Activated CD8-positive, alpha-beta memory T cell treated with anti-CD3 and anti-CD28 coated beads, Interleukin-2, amount 10 ng/mL, durations not matched to agents 7 days and 5 days (primary cell): ENCODE data around the gene MAP3K5. TPM values are rescaled to one million over a fixed set of nuclear protein-coding genes. Genes with fewer than 3 reads are reported as not detected.

ENCODE experiments used
- ATAC-seq: fragments of 150-1000 bp; cut with Tn5 transposase; one replicate; pipeline ENCODE4 v1.10.0; 2021; ENCODE audit warnings: moderate library complexity
- CTCF ChIA-PET: fragments of 350-600 bp; sonication (Branson Sonifier 250); formaldehyde crosslinking; loops from one replicate; lab custom pipeline; 2021; ENCODE audit warnings: antibody characterized with exemption; lab: Charles Lee
- DNase-seq: peaks from one replicate; pipeline ENCODE4 v3.0.0-alpha.2; 2020
- H3K27ac Mint-ChIP-seq: one replicate; pipeline ENCODE4 v1.8.0; 2021; ENCODE audit warnings: mild to moderate bottlenecking, mixed read lengths
- H3K27me3 Mint-ChIP-seq: one replicate; pipeline ENCODE4 v1.8.0; 2021; ENCODE audit warnings: mixed read lengths
- H3K36me3 Mint-ChIP-seq: one replicate; pipeline ENCODE4 v1.8.0; 2021; ENCODE audit warnings: mild to moderate bottlenecking, mixed read lengths
- H3K4me1 Mint-ChIP-seq: one replicate; pipeline ENCODE4 v1.8.0; 2021; ENCODE audit warnings: mixed read lengths
- H3K4me3 Mint-ChIP-seq: one replicate; pipeline ENCODE4 v1.8.0; 2021; ENCODE audit warnings: mild to moderate bottlenecking, moderate library complexity, mixed read lengths
- H3K9me3 Mint-ChIP-seq: one replicate; pipeline ENCODE4 v1.8.0; 2022; ENCODE audit warnings: low read depth, mixed read lengths
- total RNA-seq, 2 experiments: library from RNA; stranded (reverse); gene quantifications; one replicate each; pipeline ENCODE4 v1.2.3, GENCODE V29; 2021

The MAP3K5 gene
- total RNA-seq, 2 experiments from 2014 or later: 18.3 to 21.7 TPM

GRCh38 chr6:136541395-136541794 lies 250.9 kb downstream of the MAP3K5 start:
- H3K9me3 Mint-ChIP-seq: no peaks in the 10 kb centered on the region
- peaks cover 39% of the 10 kb centered on the region for H3K27me3 Mint-ChIP-seq
- no peak overlapping the region for H3K27ac Mint-ChIP-seq
- no peak overlapping the region for H3K4me3 Mint-ChIP-seq
- DNase-seq (no peak), ATAC-seq (no peak)
- H3K4me1 Mint-ChIP-seq: no peaks in the 10 kb centered on the region
- CTCF ChIA-PET: interaction anchor here (1.4 kb wide), 1 partner anchor 11 kb away, joined by 3 read pairs; no protein-coding TSS in a partner anchor
- no peaks in the 10 kb centered on the region for H3K36me3 Mint-ChIP-seq

DNA sequence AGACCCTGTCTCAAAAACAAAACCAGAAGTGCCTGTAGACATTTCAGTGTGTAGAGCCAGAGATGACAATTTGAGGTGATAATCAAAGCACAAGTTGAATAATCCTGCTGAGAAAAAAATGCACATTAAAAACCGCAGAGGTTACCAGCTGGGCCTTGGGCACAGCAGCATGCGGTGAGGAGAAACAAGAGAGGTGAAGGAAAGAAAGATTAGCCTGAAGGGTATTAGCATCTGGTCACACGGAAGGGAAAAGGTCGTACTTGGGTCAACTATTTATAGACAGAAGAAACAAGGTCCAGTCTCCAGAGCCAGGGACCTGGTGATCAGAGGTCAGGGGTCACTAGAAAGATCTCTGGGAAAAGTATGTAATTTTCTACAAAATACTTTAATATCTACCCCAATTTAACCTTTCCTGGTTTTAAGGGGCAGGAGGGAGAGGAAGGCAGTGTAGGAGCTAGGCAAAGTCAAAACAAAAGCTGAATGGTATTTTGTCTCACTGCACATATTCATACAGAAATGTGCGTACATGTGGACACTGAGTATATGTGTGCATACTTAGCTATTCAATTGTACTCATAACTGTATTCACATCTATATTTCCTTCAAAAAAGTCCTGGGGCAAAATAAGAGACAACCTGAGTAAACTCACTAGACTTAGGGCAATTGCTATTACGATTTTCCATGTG lies 252.2 kb downstream of the MAP3K5 start:
- CTCF ChIA-PET: interaction anchor here (1.5 kb wide), 1 partner anchor 10 kb away, joined by 4 read pairs; the partner anchor contains the start of gene MAP7

DNA sequence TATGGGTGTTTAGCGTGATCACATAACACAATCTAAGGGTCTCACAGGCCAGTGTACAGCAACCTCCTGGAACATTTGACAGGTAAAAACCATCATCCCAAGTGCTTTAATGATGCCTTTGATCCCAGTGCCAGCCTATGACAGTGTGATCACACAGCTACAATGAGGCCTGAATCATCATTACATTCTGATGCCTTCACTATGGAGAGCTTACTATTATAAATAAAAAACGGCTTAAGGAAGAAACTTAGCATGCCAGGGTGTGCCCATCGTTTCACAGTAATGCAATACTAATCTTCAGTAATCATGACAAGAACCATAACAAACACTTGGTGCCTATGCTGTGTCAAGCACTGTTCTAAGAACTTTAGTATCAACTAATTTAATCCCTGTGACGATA lies 253.4 kb downstream of the MAP3K5 start:
- ATAC-seq (no peak), DNase-seq (no peak)
- CTCF ChIA-PET: interaction anchor here (0.6 to 1.5 kb wide), 3 partner anchors 8 to 409 kb away, joined by 3 to 4 read pairs (median 4); partner anchors contain the start of gene MAP7
- no peak overlapping the region for H3K4me3 Mint-ChIP-seq
- peaks cover 5% of the 10 kb centered on the region for H3K4me1 Mint-ChIP-seq
- no peak overlapping the region for H3K27ac Mint-ChIP-seq
- H3K27me3 Mint-ChIP-seq: peaks cover 21% of the 10 kb centered on the region
- H3K36me3 Mint-ChIP-seq: no peaks in the 10 kb centered on the region
- H3K9me3 Mint-ChIP-seq: no peaks in the 10 kb centered on the region

More for the DNA sequence above, 252.2 kb downstream of the MAP3K5 start:
- H3K27me3 Mint-ChIP-seq: peaks cover 32% of the 10 kb centered on the region
- no peaks in the 10 kb centered on the region for H3K36me3 Mint-ChIP-seq
- ATAC-seq (no peak), DNase-seq (no peak)
- H3K9me3 Mint-ChIP-seq: no peaks in the 10 kb centered on the region
- no peak overlapping the region for H3K27ac Mint-ChIP-seq
- no peak overlapping the region for H3K4me3 Mint-ChIP-seq
- peaks cover 3% of the 10 kb centered on the region for H3K4me1 Mint-ChIP-seq

DNA sequence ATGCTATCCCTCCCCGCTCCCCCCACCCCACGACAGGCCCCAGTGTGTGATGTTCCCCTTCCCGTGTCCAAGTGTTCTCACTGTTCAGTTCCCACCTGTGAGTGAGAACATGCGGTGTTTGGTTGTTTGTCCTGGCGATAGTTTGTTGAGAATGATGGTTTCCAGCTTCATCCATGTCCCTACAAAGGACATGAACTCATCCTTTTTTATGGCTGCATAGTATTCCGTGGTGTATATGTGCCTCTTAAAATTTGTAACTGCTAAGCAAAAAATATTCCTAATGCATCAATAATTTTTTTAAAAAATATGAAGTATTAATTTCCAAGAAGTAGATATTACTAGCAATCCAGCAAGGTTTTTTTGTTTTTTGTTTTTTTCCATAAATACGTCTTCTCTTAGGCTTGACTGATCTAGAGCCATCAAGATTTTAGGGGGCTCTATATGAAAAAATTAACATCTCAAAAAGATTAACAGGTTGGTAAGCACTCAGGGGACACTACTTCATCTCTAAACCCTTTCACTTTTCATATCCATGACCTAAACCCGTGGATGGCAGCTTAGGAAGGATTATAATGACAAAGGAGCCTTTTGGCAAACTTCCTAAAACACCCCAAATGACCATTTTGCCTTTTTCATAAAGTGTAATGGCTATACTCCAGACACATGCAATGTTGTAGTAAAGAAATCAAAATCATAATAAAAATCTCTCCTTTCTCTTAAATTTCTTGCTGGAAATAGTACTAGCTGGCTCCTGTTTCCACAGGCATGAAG lies 256.2 kb downstream of the MAP3K5 start:
- H3K36me3 Mint-ChIP-seq: no peaks in the 10 kb centered on the region
- H3K27ac Mint-ChIP-seq: no peak overlapping the region

DNA sequence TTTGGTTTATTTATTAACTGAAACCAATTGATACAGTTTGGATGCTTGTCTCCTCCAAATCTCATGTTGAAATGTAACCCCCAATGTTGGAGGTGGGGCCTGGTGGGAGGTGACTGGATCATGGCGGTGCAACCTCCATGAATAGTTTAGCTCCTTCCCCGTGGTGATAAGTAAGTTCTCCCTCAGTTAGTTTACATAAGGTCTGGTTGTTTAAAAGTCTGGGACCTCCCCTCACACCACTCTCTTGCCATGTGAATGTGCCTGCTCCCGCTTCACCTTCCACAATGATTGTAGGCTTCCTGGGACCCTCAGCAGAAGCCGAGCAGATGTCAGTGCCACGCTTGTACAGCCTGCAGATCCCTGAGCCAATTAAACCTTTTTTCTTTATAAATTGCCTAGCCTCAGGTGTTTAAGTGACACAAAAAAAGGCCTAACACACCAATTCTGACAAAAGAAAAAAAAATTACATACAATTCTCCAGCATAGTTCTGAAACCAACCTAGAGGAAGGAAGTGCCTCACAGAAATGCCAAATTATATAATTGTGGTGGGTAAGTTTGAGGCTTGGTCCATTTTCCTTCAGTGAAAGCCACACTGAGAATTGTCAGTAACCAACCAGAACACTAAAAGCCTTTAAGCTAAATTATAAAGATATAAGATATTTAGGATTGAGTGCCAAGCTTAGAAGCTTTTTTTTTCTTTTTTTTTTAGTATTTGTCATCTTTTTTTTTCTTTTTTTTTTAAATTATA lies 257.1 kb downstream of the MAP3K5 start:
- no peaks in the 10 kb centered on the region for H3K36me3 Mint-ChIP-seq
- H3K4me1 Mint-ChIP-seq: peaks cover 5% of the 10 kb centered on the region
- no peaks in the 10 kb centered on the region for H3K9me3 Mint-ChIP-seq
- H3K27ac Mint-ChIP-seq: no peak overlapping the region
- no peak overlapping the region for H3K4me3 Mint-ChIP-seq
- CTCF ChIA-PET: no interaction called here
- H3K27me3 Mint-ChIP-seq: peaks cover 21% of the 10 kb centered on the region
- DNase-seq (no peak), ATAC-seq (no peak)

More for the DNA sequence above, 256.2 kb downstream of the MAP3K5 start:
- H3K4me3 Mint-ChIP-seq: no peak overlapping the region
- no peak for ATAC-seq
- peaks cover 24% of the 10 kb centered on the region for H3K27me3 Mint-ChIP-seq
- H3K9me3 Mint-ChIP-seq: no peaks in the 10 kb centered on the region
- CTCF ChIA-PET: no interaction called here
- no peak for DNase-seq
- H3K4me1 Mint-ChIP-seq: peaks cover 5% of the 10 kb centered on the region

GRCh38 chr6:136534268-136534667 lies 258.0 kb downstream of the MAP3K5 start:
- no peaks in the 10 kb centered on the region for H3K36me3 Mint-ChIP-seq
- H3K27ac Mint-ChIP-seq: no peak overlapping the region
- DNase-seq (no peak), ATAC-seq (no peak)
- no peak overlapping the region for H3K4me3 Mint-ChIP-seq
- peaks cover 20% of the 10 kb centered on the region for H3K27me3 Mint-ChIP-seq
- H3K9me3 Mint-ChIP-seq: no peaks in the 10 kb centered on the region
- CTCF ChIA-PET: no interaction called here
- peaks cover 5% of the 10 kb centered on the region for H3K4me1 Mint-ChIP-seq

DNA sequence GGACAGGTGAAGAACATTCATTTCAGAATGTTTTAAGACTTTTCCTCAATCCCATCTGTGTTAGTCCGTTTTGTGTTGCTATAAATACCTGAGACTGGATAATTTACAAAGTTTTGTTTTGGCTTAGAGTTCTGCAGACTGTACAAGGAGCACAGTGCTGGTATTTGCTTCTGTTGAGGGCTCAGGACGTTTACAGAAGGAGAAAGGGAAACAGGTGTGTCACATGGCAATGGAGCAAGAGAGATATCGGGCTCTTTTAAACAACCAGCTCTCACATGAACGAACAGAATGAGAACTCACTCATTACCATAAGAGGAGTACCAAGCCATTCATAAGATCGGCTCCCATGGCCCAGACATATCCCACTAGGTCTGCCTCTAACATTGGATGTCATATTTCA lies 258.8 kb downstream of the MAP3K5 start:
- CTCF ChIA-PET: no interaction called here
- ATAC-seq: no peak
- no peak for DNase-seq
- H3K27me3 Mint-ChIP-seq: peaks cover 22% of the 10 kb centered on the region
- no peaks in the 10 kb centered on the region for H3K9me3 Mint-ChIP-seq
- no peaks in the 10 kb centered on the region for H3K36me3 Mint-ChIP-seq
- peaks cover 5% of the 10 kb centered on the region for H3K4me1 Mint-ChIP-seq
- no peak overlapping the region for H3K4me3 Mint-ChIP-seq
- H3K27ac Mint-ChIP-seq: no peak overlapping the region

- H3K27me3 Mint-ChIP-seq: peaks cover 29% of the 10 kb centered on the region
- H3K4me1 Mint-ChIP-seq: peaks cover 8% of the 10 kb centered on the region
- no peak overlapping the region for H3K27ac Mint-ChIP-seq
- DNase-seq: no peak
- no peaks in the 10 kb centered on the region for H3K9me3 Mint-ChIP-seq
- no peak overlapping the region for H3K4me3 Mint-ChIP-seq
- ATAC-seq: no peak
- H3K36me3 Mint-ChIP-seq: no peaks in the 10 kb centered on the region
- CTCF ChIA-PET: interaction anchor here (0.9 kb wide), 1 partner anchor 18 kb away, joined by 3 read pairs; the partner anchor contains the start of gene MAP7
Observed at GRCh38 chr6:136532030-136532429, 260.2 kb downstream of the MAP3K5 start.

- Mint-ChIP-seq H3K4me1 (peaks cover 19% of the 10 kb centered on the region), H3K27ac (no peak overlapping the region), H3K4me3 (no peak overlapping the region), H3K36me3 (no peaks in the 10 kb centered on the region), H3K9me3 (no peaks in the 10 kb centered on the region), H3K27me3 (peaks cover 39% of the 10 kb centered on the region)
- ATAC-seq (no peak), DNase-seq (no peak)
- CTCF ChIA-PET: no interaction called here
Observed at GRCh38 chr6:136529710-136530109, 262.6 kb downstream of the MAP3K5 start.

DNA sequence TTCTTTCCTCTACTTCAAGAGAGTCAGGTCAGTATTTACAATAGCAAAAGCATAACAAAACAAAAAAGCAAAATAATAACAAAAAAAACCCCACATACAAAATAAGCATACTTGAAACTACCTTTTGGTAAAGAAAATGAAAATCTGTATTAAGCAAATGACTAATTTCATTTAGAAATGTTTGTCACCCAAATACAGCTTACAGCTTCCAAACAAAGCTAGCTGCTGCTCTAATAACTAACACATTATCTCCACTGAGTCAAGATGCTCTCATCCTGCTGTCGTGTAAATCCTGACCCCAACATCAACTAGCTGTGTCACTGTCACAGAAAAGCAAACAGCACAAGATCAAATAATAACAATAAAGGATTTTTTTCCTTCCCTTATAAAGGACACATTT lies 263.8 kb downstream of the MAP3K5 start:
- H3K4me1 Mint-ChIP-seq: peaks cover 19% of the 10 kb centered on the region
- H3K36me3 Mint-ChIP-seq: no peaks in the 10 kb centered on the region
- CTCF ChIA-PET: interaction anchor here (1.1 kb wide), 1 partner anchor 19 kb away, joined by 3 read pairs; no protein-coding TSS in a partner anchor
- no peaks in the 10 kb centered on the region for H3K9me3 Mint-ChIP-seq
- H3K27ac Mint-ChIP-seq: no peak overlapping the region
- H3K27me3 Mint-ChIP-seq: peaks cover 39% of the 10 kb centered on the region
- no peak overlapping the region for H3K4me3 Mint-ChIP-seq
- no peak for ATAC-seq
- no peak for DNase-seq

DNA sequence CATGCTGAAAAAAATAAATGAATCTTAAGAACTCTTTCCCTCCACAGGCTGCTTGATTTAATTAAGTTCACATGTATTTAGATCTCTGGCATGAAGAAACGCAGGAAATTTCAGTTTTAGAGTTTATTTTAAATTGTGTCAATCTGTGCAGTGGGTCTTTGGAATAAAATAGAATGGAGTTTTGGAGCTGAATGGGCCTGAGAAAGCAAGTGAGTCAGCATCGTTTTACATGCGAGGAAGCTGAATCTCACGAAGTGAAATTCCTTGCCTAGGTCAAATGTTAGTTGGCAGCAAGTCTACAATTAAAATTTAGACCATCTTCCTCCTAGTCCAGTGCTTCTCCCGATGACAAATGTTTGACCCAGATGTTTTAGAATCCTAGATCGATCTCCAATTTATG lies 264.4 kb downstream of the MAP3K5 start:
- Mint-ChIP-seq H3K9me3 (no peaks in the 10 kb centered on the region), H3K27me3 (peaks cover 35% of the 10 kb centered on the region), H3K4me3 (no peak overlapping the region), H3K27ac (no peak overlapping the region), H3K4me1 (peaks cover 19% of the 10 kb centered on the region), H3K36me3 (no peaks in the 10 kb centered on the region)
- DNase-seq (no peak), ATAC-seq (no peak)
- CTCF ChIA-PET: interaction anchor here (1.1 kb wide), 1 partner anchor 20 kb away, joined by 3 read pairs; no protein-coding TSS in a partner anchor

GRCh38 chr6:136526937-136527336 lies 265.3 kb downstream of the MAP3K5 start:
- DNase-seq (no peak), ATAC-seq (no peak)
- Mint-ChIP-seq H3K9me3 (no peaks in the 10 kb centered on the region), H3K27ac (no peak overlapping the region), H3K36me3 (peaks cover 2% of the 10 kb centered on the region), H3K4me1 (peaks cover 19% of the 10 kb centered on the region), H3K4me3 (no peak overlapping the region), H3K27me3 (peaks cover 30% of the 10 kb centered on the region)
- CTCF ChIA-PET: interaction anchor here (1.2 to 1.8 kb wide), 2 partner anchors 20 to 27 kb away, joined by 3 to 4 read pairs; no protein-coding TSS in a partner anchor
